Activated T-cell treated with anti-CD3 and anti-CD28 coated beads for 24 hours (primary cell): ENCODE results near the gene GPR146.
"Not testable (repeated sequence)": the region's sequence is repeated elsewhere in the genome, so short reads cannot be mapped to it uniquely, and the experiment has no call there.

Experiments
- DNase-seq: peaks from one replicate; pipeline ENCODE4 v3.0.0-alpha.2; 2020; ENCODE audit warnings: low read depth

The GPR146 gene, protein sequence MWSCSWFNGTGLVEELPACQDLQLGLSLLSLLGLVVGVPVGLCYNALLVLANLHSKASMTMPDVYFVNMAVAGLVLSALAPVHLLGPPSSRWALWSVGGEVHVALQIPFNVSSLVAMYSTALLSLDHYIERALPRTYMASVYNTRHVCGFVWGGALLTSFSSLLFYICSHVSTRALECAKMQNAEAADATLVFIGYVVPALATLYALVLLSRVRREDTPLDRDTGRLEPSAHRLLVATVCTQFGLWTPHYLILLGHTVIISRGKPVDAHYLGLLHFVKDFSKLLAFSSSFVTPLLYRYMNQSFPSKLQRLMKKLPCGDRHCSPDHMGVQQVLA

GRCh38 chr7:1044189-1045068 is at the start of gene GPR146:
GPR146 (plus strand) TSS chr7:1044546; CDS start chr7:1057516, 12,970 bp downstream.
- peak; percentile 88 for DNase-seq

DNA sequence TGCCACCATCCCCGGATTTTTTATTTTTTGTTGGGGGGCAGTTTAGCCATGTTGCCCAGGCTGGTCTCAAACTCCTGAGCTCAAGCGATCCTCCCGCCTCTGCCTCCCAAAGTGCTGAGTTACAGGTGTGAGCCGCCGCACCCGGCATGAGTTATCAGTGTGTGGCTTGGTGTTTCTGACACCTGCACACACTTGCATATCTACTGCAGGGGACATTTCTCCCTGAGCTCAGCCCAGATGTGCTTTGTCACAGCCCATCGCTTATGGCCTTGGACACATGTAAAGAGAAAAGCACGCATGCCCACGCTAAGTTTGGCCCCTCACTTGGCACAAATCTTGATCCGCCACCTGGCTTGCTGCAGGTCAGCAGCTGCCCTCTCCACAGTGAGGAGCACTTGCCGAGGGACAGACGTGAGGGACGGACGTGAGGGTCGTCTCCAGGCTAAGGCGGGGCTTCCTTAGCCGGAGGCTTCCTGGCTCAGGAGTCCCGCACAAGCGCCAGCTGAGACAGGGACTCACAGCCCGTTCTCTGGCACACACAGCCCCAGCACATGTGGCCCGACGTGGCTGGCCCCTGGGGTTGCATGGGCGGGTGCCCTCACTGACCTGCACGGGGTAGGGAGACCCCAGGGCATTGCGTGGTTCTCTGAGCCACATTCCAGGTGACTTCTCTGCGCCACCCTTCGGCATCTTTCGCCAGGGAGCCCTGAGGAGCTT is 49.6 kb upstream of the GPR146 start:
- DNase-seq, result no peak

DNA sequence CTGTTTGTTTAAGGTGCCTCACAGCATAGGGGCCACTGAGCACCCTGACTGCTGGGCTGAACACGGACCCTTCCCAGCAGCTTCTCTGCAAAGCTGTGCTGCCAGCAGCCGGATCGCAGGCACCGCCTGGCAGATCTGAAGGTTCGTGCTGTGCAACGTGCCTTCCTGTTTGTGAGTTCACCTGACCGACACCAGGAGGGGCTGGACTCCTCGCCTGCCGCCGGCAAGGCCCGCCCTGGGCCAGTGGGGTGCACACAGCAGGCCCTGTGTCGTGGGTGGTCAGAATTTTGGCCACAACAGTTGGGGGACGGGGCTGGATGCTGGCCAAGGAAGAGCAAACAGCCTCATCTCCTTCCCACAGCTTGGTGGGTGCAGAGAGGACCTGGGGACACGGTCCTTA is 48.8 kb upstream of the GPR146 start:
- no peak for DNase-seq

GRCh38 chr7:996079-996872 is 48.1 kb upstream of the GPR146 start:
- no peak for DNase-seq

- DNase-seq, result no peak
Observed at GRCh38 chr7:997404-998395, 46.6 kb upstream of the GPR146 start.

DNA sequence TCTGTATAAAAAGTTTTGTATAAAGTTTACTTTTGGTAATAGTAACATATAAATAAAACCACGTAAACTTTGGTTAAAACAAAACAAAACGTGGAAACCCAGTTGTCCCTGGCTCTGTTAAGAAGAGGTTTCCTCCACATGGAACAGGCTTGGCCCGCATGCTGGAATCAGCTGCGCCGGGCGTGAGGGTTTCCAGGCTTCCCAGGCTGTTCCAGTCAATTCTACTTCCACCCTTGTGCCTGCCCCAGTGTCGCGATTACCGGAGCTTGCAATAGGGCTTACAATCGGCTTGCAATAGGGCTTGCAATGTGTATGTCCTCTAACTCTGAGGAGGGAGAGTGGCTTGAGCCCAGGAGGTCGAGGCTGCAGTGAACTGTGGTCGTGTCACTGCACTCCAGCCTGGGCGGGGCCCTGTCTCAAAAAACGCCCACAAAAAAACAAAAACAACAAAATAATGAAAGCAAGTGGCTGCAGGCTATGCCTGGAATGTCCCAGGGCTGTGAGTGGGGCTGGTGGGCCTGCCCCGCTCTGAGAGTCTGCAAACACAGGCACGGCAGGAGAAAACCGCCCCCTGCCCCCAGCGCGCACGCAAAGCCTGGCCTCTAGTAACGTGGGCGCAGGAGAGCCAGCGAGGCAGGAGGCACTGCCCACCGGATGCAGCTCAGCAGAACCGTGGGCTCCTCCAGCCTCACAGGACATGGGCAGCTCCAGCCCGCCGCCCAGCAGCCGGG is 45.0 kb upstream of the GPR146 start:
- DNase-seq, result no peak

GRCh38 chr7:999941-1000935 is 44.1 kb upstream of the GPR146 start:
- DNase-seq, result no peak

GRCh38 chr7:1001069-1001770 is 43.1 kb upstream of the GPR146 start:
- DNase-seq, result not testable (repeated sequence)

GRCh38 chr7:1002026-1002425 is 42.3 kb upstream of the GPR146 start:
- not testable (repeated sequence) for DNase-seq

GRCh38 chr7:1002445-1002844 is 41.9 kb upstream of the GPR146 start:
- not testable (repeated sequence) for DNase-seq

- no peak for DNase-seq
Observed at GRCh38 chr7:1004018-1004852, 40.1 kb upstream of the GPR146 start.

- DNase-seq, result no peak
Observed at GRCh38 chr7:1005303-1005702, 39.0 kb upstream of the GPR146 start.

DNA sequence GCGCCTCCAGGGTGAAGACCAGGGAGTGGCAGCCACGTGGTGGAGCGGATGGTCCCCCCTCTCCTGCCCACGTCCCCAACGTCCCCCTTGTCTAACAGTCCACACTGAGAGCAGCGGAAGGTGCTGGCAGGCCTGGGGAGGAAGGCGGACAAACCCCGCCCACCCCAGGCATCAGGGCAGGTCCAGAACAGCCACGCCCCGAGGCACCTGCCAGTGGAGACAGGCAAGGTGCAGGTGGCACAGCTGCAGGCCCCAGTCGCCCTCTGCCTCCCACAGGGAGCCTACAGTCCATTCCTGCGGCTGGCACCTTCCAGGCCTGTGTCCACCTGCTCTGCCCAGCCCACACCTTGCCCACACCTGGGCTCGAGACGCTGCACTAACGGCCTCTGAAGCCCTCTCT is 36.4 kb upstream of the GPR146 start:
- no peak for DNase-seq

- DNase-seq, result no peak
Observed at GRCh38 chr7:1008733-1009363, 35.5 kb upstream of the GPR146 start.

DNA sequence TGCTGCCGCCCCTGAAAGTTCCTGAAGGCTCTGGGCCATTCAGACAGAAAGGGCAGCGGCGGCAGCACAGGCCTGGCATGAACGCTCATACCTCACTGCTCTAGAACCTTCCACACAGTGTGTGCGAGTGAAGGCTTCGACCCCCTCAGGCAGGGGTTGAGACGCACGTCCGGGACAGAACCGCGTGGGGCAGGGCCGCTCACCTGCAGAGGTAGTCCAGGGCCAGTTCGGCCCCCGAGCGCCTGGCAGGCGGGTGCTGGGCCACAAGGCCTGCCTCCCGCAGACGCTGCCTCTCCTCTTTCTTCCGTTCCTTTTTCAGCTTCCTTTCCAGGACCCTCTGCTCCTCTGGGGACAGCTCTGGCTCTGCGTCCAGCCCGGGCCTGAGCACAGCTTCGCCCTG is 34.6 kb upstream of the GPR146 start:
- no peak for DNase-seq

GRCh38 chr7:1010226-1010625 is 34.1 kb upstream of the GPR146 start:
- no peak for DNase-seq
